Endothelial cell of umbilical vein (primary cell): ENCODE data around the gene PRAMEF13. TPM values are rescaled to one million over a fixed set of nuclear protein-coding genes. Genes with fewer than 3 reads are reported as not detected.
"Not testable (repeated sequence)": the region's sequence is repeated elsewhere in the genome, so short reads cannot be mapped to it uniquely, and the experiment has no call there.

Experiments
- BruUV-seq: library from RNA; stranded (reverse); fragments of 400-500 nt; replicated peaks from 2 replicates; lab custom pipeline; 2021; lab: Mats Ljungman, UMichigan
- CTCF ChIA-PET: fragments of 300-600, 350-600 bp; sonication (Branson Sonifier 250); formaldehyde crosslinking; loops from one replicate; lab custom pipeline; 2021; ENCODE audit warnings: antibody characterized with exemption, inconsistent platforms; lab: Charles Lee
- POLR2A ChIA-PET: fragments of 300-600, 350-600 bp; sonication (Branson Sonifier 250); formaldehyde crosslinking; loops from one replicate; lab custom pipeline; 2021; ENCODE audit warnings: antibody characterized with exemption, inconsistent platforms; lab: Charles Lee
- DNase-seq: peaks from one replicate; pipeline ENCODE4 v3.0.0-alpha.2; 2011; ENCODE audit warnings: low read depth, low spot score
- FAIRE-seq: peaks from 2 replicates; lab custom pipeline; 2011; peaks lifted over from hg19 to GRCh38; lab: Jason Lieb, UNC
- H2AFZ ChIP-seq: 2 replicates; pipeline ENCODE4 v1.6.0; 2012; ENCODE audit warnings: low read depth, low read length, control low read depth, inconsistent platforms
- H3K27ac ChIP-seq: 2 replicates; pipeline ENCODE4 v1.5.1; 2011; ENCODE audit warnings: low read depth, mild to moderate bottlenecking, control low read depth, low read length, moderate library complexity; ENCODE audit not compliant: insufficient read depth
- H3K27me3 ChIP-seq, 2 experiments: 2 replicates each; pipeline versions ENCODE4 v1.6.0 to v1.6.1; 2011; ENCODE audit warnings: low read length in 2 of 2, mixed read lengths in 1 of 2; ENCODE audit not compliant: control insufficient read depth in 2 of 2, insufficient read depth in 2 of 2
- H3K36me3 ChIP-seq, 2 experiments: 2 replicates in 1 of 2; 3 replicates in 1 of 2; pipeline ENCODE4 v1.5.1; 2011; ENCODE audit warnings: low read length in 2 of 2, mild to moderate bottlenecking in 1 of 2, moderate library complexity in 1 of 2; ENCODE audit not compliant: control insufficient read depth in 2 of 2, insufficient read depth in 2 of 2; ENCODE audit errors: extremely low read depth in 1 of 2
- H3K4me1 ChIP-seq: 3 replicates; pipeline ENCODE4 v1.5.1; 2011; ENCODE audit warnings: mild to moderate bottlenecking, low read length; ENCODE audit not compliant: control insufficient read depth, insufficient read depth; ENCODE audit errors: extremely low read depth
- H3K4me2 ChIP-seq: 2 replicates; pipeline ENCODE4 v1.6.1; 2011; ENCODE audit warnings: low read length, control low read depth, mixed read lengths; ENCODE audit not compliant: insufficient read depth
- H3K4me3 ChIP-seq, 3 experiments: fragments of 200-600 bp in 1 of 3; sonication (generic), shearing (Covaris generic) in 1 of 3; replicated peaks in 1 of 3; 2 replicates each; pipeline ENCODE4 v1.5.1; 2011 to 2016; ENCODE audit warnings: control low read depth in 3 of 3, low read length in 3 of 3, mild to moderate bottlenecking in 2 of 3, inconsistent platforms in 1 of 3, low read depth in 1 of 3, moderate library complexity in 1 of 3; ENCODE audit not compliant: insufficient read depth in 1 of 3
- H3K79me2 ChIP-seq: 2 replicates; pipeline ENCODE4 v1.6.0; 2012; ENCODE audit warnings: low read length, inconsistent platforms; ENCODE audit not compliant: control insufficient read depth, insufficient read depth
- H3K9ac ChIP-seq: replicated peaks from 2 replicates; pipeline ENCODE3; 2011; ENCODE audit warnings: low read length, control low read depth; ENCODE audit not compliant: insufficient read depth; ENCODE audit errors: extremely low read depth
- H3K9me1 ChIP-seq: replicated peaks from 3 replicates; pipeline ENCODE4 v1.6.0; 2011; ENCODE audit warnings: mild to moderate bottlenecking, low read length; ENCODE audit not compliant: control insufficient read depth, insufficient read depth; ENCODE audit errors: extremely low read depth
- H3K9me3 ChIP-seq: replicated peaks from 2 replicates; pipeline ENCODE4 v1.5.1; 2012; ENCODE audit warnings: low read length, inconsistent platforms; ENCODE audit not compliant: control insufficient read depth, insufficient read depth
- H4K20me1 ChIP-seq: replicated peaks from 2 replicates; pipeline ENCODE3; 2011; ENCODE audit warnings: mild to moderate bottlenecking, low read length; ENCODE audit not compliant: control insufficient read depth, insufficient read depth; ENCODE audit errors: extremely low read depth
- dilution Hi-C: fragments of 300-500 bp; cut with MboI; formaldehyde crosslinking; loops from one replicate; pipeline ENCODE4 v1.15.0; 2019; ENCODE audit warnings: low sequenced_read_pairs; ENCODE audit not compliant: extremely low pct_ligation_motif_present
- intact Hi-C: fragments of 100-400 bp; cut with micrococcal nuclease; formaldehyde crosslinking; loops from one replicate; pipeline ENCODE4 v1.10.0; 2022
- polyA plus RNA-seq, 4 experiments: library from polyadenylated mRNA; depleted of rRNA in 3 of 4; stranded (reverse) in 3 of 4; unstranded in 1 of 4; fragments of >200 nt; gene quantifications; 2 replicates each; pipeline versions ENCODE4 v1.2.1 to v1.2.3, GENCODE V29; 2011 to 2012; ENCODE audit warnings: missing spikeins in 1 of 4
- total RNA-seq: library from RNA; stranded (reverse); gene quantifications from 2 replicates; pipeline ENCODE4 v1.2.3, GENCODE V29; 2021

Gene PRAMEF13
- total and polyA plus RNA-seq, 2 donors (not counting 3 experiments of a cell fraction or from before 2014, with no cell fraction given) = not detected

DNA sequence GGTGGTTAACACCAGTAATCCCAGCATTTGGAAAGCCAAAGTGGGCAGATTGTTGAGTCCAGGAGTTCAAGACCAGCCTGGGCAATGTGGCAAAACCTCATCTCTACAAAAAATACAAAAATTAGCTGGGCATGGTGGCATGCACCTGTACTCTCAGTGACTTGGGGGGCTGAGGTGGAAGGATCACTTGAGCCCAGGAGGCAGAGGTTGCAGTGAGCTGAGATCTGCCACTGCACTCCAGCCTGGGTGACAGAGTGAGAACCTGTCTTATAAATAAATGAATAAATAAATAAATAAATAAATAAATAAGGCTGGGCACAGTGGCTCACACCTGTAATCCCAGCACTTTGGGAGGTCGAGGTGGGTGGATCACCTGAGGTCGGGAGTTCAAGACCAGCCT is 30.8 kb upstream of the PRAMEF13 start:
- FAIRE-seq, H3K4me2 ChIP-seq, H2AFZ ChIP-seq, H3K4me3 ChIP-seq, H3K79me2 ChIP-seq, H4K20me1 ChIP-seq, DNase-seq, H3K27me3 ChIP-seq, intact Hi-C loops, BruUV-seq, dilution Hi-C loops, H3K9me3 ChIP-seq, H3K4me1 ChIP-seq, H3K27ac ChIP-seq, H3K9ac ChIP-seq, POLR2A ChIA-PET, CTCF ChIA-PET, H3K9me1 ChIP-seq, H3K36me3 ChIP-seq: not testable (repeated sequence)

DNA sequence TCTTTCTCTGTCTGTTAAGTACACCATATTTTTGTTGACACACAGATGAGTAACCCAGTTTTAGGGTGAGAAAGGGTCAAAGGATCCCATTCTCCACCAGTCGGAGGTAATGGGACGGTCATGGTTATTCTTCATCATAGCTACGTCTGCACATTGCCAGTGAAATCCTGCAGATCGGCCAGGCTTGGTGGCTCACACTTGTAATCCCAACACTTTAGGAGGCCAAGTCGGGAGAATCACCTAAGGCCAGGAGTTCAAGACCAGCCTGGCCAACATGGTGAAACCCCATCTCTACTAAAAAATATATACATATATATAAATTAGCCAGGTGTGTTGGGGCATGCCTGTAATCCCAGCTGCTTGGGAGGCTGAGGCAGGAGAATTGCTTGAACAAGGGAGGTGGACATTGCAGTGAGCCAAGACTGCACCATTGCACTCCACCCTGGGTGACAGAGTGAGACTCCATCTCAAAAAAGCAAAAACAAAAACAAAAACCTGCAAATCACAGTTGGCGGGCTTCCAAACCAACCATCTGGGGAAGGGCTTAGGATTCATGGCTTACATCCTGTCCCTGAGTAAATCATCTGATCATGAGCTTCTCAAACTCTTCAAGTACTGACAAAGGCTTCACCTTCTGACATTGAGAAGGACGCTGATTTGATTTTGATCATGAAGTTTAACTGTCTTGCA is 30.0 kb upstream of the PRAMEF13 start:
- FAIRE-seq, H3K4me3 ChIP-seq, H3K36me3 ChIP-seq, H3K9me1 ChIP-seq, H3K9me3 ChIP-seq, H4K20me1 ChIP-seq, H3K4me1 ChIP-seq, DNase-seq, CTCF ChIA-PET, dilution Hi-C loops, H2AFZ ChIP-seq, H3K9ac ChIP-seq, H3K27ac ChIP-seq, H3K4me2 ChIP-seq, POLR2A ChIA-PET, H3K27me3 ChIP-seq, intact Hi-C loops, H3K79me2 ChIP-seq, BruUV-seq: not testable (repeated sequence)

DNA sequence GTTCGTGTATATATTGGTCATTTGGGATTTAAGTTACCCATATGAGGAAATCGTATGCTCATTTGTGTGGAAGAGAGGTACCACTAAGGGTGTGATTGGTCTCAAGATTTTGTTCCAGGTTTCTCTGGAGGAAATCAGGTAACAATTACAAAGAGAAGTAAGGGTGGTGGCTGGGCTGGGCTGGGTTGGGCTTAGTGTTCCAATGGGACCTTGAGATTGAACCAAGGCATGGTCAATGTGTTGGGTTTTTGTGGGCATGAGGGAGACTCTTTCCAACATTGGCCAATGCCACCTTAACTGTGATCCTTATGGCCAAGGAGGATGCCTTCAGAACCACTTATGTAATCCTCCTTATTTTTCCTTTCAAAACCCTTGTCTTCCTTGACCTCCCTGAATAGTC is 29.4 kb upstream of the PRAMEF13 start:
- FAIRE-seq, H3K36me3 ChIP-seq, H2AFZ ChIP-seq, H3K9ac ChIP-seq, CTCF ChIA-PET, H4K20me1 ChIP-seq, H3K4me3 ChIP-seq, H3K4me1 ChIP-seq, H3K4me2 ChIP-seq, dilution Hi-C loops, H3K9me3 ChIP-seq, H3K27me3 ChIP-seq, intact Hi-C loops, H3K79me2 ChIP-seq, DNase-seq, H3K27ac ChIP-seq, H3K9me1 ChIP-seq, BruUV-seq, POLR2A ChIA-PET: not testable (repeated sequence)

DNA sequence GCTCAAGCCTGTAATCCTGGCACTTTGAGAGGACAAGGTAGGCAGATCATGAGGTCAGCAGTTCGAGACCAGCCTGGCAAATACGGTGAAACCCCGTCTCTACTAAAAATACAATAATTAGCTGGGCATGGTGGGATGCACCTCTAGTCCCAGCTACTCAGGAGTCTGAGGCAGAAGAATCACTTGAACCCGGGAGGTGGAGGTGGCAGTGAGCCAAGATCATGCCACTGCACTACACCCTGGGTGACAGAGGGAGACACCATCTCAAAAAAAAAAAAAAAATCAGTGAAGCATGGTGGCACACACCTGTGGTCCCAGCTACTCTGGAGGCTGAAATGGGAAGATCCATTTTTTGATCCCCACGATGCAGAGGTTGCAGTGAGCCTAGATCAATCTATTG is 28.9 kb upstream of the PRAMEF13 start:
- POLR2A ChIA-PET, H3K4me1 ChIP-seq, H3K4me2 ChIP-seq, dilution Hi-C loops, H3K36me3 ChIP-seq, H2AFZ ChIP-seq, H4K20me1 ChIP-seq, H3K27ac ChIP-seq, H3K9me1 ChIP-seq, FAIRE-seq, CTCF ChIA-PET, H3K9ac ChIP-seq, BruUV-seq, H3K27me3 ChIP-seq, DNase-seq, H3K4me3 ChIP-seq, H3K79me2 ChIP-seq, H3K9me3 ChIP-seq, intact Hi-C loops: not testable (repeated sequence)
